HFFc6 (cell line): ENCODE measurements around the gene PGLYRP3. TPM values are rescaled to one million over a fixed set of nuclear protein-coding genes. Genes with fewer than 3 reads are reported as not detected.
A peak's percentile ranks its signal among the peaks of the same experiment; 100 is the strongest.

Experiments
- DNase-seq: peaks from one replicate; pipeline ENCODE4 v3.0.0-alpha.2; 2018
- H3K27ac Mint-ChIP-seq: 2 replicates; pipeline ENCODE4 v1.8.0; 2020; ENCODE audit warnings: mild to moderate bottlenecking, mixed read lengths
- H3K27me3 Mint-ChIP-seq: 2 replicates; pipeline ENCODE4 v1.8.0; 2021; ENCODE audit warnings: mild to moderate bottlenecking, moderate library complexity, mixed read lengths; ENCODE audit not compliant: insufficient read depth
- H3K36me3 Mint-ChIP-seq: 2 replicates; pipeline ENCODE4 v1.8.0; 2021; ENCODE audit warnings: low read depth, mixed read lengths
- H3K4me1 Mint-ChIP-seq: 2 replicates; pipeline ENCODE4 v1.8.0; 2020; ENCODE audit warnings: low read depth, mixed read lengths
- H3K4me3 Mint-ChIP-seq: 2 replicates; pipeline ENCODE4 v1.8.0; 2020; ENCODE audit warnings: mild to moderate bottlenecking, moderate library complexity, mixed read lengths
- H3K9me3 Mint-ChIP-seq: 2 replicates; pipeline ENCODE4 v1.8.0; 2020; ENCODE audit warnings: mild to moderate bottlenecking, mixed read lengths
- total RNA-seq, 6 experiments: library from RNA; stranded (reverse); fragmentation: NEBNext Ultra II Directional; extraction: Animal tissue kit (Norgen Biotek cat#: 25700); gene quantifications; 2 replicates in 1 of 6; 3 replicates in 5 of 6; pipeline ENCODE4 v1.2.3, GENCODE V29; 2021
- TF ChIP-seq, protein P1 (sequence below): fragments of 200-600 bp; sonication (generic); IDR thresholded peaks from 2 replicates; pipeline ENCODE4 v1.5.0; 2021; ENCODE audit warnings: antibody characterized with exemption, mild to moderate bottlenecking

The PGLYRP3 gene
- total RNA-seq, 6 experiments from 2014 or later: not detected

DNA sequence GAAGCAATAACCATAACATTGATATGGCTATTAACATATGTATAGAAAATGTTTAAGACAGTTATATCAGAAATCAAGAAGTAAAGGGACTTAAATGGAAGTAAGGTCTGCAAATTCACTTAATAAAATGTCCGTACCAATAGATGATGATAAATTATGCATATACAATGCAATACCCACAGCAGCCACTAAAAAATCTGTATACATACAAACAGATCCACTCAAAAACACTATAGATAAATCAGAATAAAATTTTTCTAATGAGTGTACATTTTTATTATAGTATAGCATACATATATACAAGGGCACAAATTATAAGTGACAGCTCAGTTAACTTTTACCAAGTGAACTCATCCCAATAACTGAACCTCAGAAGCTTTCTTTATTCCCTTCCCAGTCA, 47.3 kb downstream of the PGLYRP3 start:
- Mint-ChIP-seq H3K4me3 (no peak overlapping the region), H3K27me3 (peaks cover 22% of the 10 kb centered on the region), H3K9me3 (no peaks in the 10 kb centered on the region), H3K4me1 (no peaks in the 10 kb centered on the region), H3K27ac (no peak overlapping the region), H3K36me3 (no peaks in the 10 kb centered on the region)
- TF ChIP-seq, protein P1, sequence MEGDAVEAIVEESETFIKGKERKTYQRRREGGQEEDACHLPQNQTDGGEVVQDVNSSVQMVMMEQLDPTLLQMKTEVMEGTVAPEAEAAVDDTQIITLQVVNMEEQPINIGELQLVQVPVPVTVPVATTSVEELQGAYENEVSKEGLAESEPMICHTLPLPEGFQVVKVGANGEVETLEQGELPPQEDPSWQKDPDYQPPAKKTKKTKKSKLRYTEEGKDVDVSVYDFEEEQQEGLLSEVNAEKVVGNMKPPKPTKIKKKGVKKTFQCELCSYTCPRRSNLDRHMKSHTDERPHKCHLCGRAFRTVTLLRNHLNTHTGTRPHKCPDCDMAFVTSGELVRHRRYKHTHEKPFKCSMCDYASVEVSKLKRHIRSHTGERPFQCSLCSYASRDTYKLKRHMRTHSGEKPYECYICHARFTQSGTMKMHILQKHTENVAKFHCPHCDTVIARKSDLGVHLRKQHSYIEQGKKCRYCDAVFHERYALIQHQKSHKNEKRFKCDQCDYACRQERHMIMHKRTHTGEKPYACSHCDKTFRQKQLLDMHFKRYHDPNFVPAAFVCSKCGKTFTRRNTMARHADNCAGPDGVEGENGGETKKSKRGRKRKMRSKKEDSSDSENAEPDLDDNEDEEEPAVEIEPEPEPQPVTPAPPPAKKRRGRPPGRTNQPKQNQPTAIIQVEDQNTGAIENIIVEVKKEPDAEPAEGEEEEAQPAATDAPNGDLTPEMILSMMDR: peak; percentile 51
- DNase-seq: no peak

DNA sequence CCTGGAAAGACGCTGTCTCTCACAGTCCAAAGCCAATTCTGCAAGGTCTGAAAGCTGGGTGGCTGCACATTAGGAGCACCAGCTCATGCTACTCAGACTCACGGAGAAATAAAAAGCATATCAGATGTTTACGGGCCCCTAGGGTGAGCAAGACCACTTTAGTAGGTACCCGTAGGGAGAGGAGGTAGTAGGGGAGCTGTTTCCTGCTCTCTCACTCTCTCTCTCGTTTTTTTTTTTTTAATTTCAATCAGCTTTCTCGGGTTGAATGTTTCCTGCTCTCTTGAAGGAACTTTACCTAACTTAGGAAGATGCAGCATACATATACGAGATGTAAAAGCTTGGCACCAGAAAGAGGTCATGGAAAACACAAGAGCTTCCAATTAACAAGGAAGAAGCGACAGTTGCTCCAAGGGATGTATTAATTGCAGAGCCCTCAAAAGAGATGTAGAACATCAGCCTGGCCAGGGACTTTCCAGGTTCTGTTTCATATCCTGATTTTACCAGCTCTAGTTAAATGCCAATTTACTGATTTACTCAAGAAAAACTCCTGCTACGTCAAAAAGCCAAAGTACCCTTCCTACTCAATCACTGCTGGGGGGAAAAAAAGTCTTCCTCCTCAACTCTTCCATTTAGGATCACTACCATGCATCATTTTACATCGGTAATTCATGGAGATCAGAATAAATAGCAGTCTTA, 50.1 kb downstream of the PGLYRP3 start:
- peaks cover 34% of the 10 kb centered on the region for H3K27me3 Mint-ChIP-seq
- H3K4me3 Mint-ChIP-seq: no peak overlapping the region
- H3K27ac Mint-ChIP-seq: no peak overlapping the region
- no peaks in the 10 kb centered on the region for H3K4me1 Mint-ChIP-seq
- no peak for DNase-seq
- TF ChIP-seq, protein P1: no peak
- H3K9me3 Mint-ChIP-seq: no peaks in the 10 kb centered on the region
- no peaks in the 10 kb centered on the region for H3K36me3 Mint-ChIP-seq

DNA sequence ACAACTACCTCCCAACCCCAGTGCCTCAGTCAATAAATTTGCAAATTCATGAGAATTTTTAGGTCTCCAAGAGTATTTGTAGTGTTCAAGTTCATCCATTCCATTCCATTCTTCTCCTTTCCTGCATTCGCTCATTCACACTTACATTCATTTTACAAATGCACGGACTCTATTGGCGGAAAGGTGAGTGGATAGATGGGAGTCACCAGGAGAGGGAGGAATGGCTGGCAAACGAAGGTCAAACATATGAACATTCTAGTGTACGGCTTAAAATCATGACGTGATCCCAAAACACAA, 50.7 kb downstream of the PGLYRP3 start:
- Mint-ChIP-seq H3K36me3 (no peaks in the 10 kb centered on the region), H3K9me3 (no peaks in the 10 kb centered on the region), H3K4me3 (peak overlapping the region; percentile 4; the same call in 1 of the 2 replicates), H3K27ac (no peak overlapping the region), H3K4me1 (no peaks in the 10 kb centered on the region), H3K27me3 (peaks cover 34% of the 10 kb centered on the region)
- TF ChIP-seq, protein P1: no peak
- no peak for DNase-seq

DNA sequence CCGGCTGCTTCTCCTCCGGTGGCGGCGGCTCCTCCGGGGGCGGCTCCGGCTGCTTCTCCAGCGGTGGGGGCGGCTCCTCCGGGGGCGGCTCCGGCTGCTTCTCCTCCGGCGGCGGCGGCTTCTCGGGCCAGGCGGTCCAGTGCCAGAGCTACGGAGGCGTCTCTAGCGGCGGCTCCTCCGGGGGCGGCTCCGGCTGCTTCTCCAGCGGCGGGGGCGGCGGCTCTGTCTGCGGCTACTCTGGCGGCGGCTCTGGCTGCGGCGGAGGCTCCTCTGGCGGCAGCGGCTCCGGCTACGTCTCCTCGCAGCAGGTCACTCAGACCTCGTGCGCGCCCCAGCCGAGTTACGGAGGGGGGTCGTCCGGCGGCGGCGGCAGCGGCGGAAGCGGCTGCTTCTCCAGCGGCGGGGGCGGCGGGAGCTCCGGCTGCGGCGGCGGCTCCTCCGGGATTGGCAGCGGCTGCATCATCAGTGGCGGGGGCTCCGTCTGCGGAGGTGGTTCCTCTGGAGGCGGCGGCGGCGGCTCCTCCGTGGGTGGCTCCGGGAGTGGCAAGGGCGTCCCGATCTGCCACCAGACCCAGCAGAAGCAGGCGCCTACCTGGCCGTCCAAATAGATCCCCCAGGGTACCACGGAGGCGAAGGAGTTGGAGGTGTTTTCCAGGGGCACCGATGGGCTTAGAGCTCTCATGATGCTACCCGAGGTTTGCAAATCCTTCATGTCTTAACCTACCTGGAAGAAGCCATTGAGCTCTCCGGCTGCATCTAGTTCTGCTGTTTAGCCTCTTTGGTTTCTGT, 51.3 kb downstream of the PGLYRP3 start:
- no peak for DNase-seq
- TF ChIP-seq, protein P1: no peak
- no peaks in the 10 kb centered on the region for H3K4me1 Mint-ChIP-seq
- no peak overlapping the region for H3K27ac Mint-ChIP-seq
- no peaks in the 10 kb centered on the region for H3K36me3 Mint-ChIP-seq
- H3K27me3 Mint-ChIP-seq: peaks cover 34% of the 10 kb centered on the region
- H3K9me3 Mint-ChIP-seq: no peaks in the 10 kb centered on the region
- H3K4me3 Mint-ChIP-seq: peak overlapping the region; percentile 4; the same call in 1 of the 2 replicates

DNA sequence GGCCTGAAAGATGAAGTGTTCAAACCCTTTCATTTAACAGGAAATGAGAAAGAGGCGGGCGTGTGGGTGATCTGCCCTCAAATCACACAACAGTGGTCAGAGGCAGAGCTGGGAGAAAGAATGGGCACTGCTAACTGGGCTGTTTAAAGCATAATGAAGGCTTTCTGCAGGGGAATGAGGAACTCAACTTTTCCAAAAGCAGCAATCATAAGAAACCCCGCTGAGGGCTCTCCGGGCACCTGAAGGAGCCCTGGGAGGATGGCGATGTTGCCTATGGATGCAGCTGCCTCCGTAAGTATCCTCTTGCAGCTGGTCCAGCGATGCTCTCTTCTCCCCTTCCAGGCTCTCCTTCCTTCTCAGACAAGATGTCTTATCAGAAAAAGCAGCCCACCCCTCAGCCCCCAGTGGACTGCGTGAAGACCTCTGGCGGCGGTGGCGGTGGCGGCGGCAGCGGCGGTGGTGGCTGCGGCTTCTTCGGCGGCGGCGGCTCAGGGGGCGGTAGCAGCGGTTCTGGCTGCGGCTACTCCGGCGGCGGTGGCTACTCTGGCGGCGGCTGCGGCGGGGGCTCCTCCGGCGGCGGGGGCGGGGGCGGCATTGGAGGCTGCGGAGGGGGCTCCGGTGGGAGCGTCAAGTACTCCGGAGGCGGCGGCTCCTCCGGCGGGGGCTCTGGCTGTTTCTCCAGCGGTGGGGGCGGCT, 52.0 kb downstream of the PGLYRP3 start:
- no peaks in the 10 kb centered on the region for H3K9me3 Mint-ChIP-seq
- no peaks in the 10 kb centered on the region for H3K36me3 Mint-ChIP-seq
- no peak overlapping the region for H3K4me3 Mint-ChIP-seq
- no peak for DNase-seq
- H3K4me1 Mint-ChIP-seq: no peaks in the 10 kb centered on the region
- H3K27ac Mint-ChIP-seq: no peak overlapping the region
- H3K27me3 Mint-ChIP-seq: peaks cover 32% of the 10 kb centered on the region
- TF ChIP-seq, protein P1: no peak
